Activated CD4-positive, alpha-beta T cell treated with anti-CD3 and anti-CD28 coated beads, Interleukin-2, amount 50 U/mL, for 48 hours (primary cell): ENCODE data around the gene ZNF286A.
A peak's percentile ranks its signal among the peaks of the same experiment; 100 is the strongest.
"Not testable (repeated sequence)": the region's sequence is repeated elsewhere in the genome, so short reads cannot be mapped to it uniquely, and the experiment has no call there.

Experiments
- DNase-seq, 2 experiments: peaks; one replicate each; pipeline ENCODE4 v3.0.0-alpha.2; 2020

The ZNF286A gene

DNA sequence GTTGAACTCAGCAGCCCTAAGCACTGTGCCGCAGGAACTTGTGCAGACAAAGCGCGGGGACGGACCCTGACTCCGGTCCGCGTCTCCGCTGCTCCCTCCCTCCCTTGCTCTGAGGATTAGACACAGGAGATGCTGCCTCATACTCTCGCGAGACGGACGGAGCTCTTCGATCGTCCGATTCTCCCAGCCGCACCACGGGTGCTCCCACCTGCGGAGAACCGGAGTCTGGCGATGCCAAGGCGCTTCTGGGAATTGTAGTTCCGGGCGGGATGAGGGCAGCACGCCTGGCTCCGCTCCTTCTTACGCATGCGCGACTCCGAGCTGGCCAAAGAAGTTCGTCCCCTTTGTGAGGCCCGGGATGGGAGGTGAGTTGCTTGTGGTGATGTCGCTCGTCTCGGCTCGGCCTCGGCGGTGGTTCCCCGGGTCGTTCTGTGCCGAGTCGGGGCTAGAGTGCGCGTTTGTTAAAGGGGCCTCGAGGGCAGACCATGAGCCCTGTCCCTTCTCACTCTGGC, at the start of gene ZNF286A:
ZNF286A (plus strand) TSS at position 340 of the 512 bp plus-strand sequence. CDS start 578 bp downstream, outside the sequence.
- peak; percentile 99 for DNase-seq

DNA sequence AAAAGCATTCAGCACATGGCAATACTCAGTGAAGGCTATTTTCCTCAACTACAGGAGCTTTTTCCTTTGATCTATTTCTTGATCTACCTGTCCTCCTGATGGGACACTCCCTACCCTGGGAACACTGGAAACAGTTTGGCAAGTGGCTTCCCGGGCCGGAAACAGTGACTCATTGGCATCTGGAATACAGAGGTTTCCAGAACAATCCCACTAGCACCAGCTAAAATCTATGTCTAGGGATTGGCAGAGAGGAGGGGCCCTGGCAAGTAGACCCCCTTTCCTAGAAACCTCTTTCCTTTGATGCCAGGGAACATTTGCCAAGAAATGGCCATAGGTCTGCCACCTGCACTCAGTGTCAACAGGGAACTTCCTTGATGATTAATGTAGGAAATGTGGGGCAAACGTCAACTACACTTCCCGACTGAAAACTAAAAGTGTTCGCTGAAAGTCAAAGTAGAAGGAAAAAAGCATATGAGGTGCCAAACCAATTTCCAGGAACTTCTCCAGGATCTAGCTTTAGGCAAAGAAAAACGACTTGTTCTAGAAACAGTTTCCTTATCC, 49.6 kb upstream of the ZNF286A start:
- no peak for DNase-seq

DNA sequence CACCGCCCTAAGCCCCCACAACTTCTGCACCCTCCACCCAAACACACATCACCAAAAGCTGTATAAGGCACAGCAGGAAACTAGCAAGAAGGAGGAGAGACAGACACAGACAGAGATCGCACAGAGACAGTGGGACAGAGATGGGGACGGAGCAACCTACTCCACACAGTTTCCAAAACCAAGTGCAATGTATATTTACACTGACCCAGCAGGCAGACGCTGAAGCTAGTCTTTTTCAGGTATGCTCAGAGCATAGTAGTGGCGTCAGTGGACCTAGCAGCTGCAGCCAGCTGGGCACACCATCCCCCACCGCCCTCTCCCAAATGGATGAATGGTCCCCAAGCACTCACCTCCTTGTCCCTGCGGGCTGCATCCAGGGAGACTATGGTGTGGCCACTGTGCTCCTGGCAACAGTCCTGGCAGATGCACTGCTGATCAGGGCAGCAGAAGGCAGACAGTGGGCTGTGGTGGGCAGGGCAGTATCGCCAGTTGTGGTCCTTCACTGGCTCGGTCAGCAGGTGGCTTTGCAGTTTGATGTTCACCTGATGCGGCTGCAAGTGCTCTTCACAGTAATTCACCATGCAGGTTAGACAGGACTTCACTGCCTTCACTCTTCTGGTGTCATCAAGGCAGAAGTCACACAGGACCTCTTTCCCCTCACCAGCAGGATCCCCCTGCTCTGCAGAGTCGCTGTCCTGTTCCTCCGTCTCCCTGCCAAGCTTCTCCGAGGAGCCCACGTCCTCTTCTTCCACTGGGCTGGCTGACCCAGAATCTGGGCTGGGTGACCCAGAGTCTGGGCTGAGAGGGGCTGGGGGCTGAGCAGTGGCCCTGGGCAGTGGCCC, 48.6 kb upstream of the ZNF286A start:
- DNase-seq: no peak

DNA sequence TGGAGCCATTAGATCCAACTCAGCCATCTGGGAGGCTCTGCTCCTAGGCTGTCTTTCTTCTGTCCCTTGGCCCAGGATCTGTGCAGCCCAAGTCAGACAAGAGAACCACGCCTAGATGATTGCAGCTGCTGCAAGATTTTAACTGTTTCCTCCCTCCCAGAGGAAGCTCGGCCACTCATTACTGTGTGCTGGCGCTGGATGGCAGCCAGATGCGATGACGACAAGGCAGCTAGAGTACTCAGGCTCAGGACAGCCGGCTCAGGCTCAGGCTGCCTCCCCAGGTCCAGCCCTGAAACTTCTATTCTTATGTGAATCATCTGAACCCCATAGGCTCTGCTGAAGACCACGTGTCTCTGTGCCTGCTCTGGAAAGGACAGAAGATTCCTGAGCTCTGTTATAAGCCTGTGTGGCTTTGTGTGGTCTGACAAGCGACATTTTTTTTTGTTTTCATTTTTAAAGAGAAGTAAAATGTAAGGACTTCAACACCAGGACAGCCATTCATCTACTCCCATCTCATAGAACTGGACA, 47.9 kb upstream of the ZNF286A start:
- DNase-seq: peak; percentile 1 to 13

DNA sequence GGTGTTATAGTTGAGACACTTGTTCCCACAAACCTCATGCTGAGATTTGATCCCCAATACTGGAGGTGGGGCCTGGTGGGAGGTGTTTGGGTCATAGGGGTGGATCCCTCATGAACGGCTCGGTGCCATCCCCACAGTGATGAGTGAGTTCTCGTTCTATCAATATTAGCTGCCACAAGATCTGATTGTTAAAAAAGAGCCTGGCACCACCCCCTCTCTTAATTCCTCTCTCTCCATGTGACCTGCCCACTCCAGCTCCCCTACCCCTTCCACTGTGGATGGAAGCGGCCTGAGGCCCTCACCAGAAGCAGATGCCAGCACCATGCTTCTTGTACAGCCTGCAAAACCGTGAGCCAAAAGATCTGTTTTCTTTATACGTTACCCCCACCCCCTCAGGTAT, 46.6 kb upstream of the ZNF286A start:
- no peak for DNase-seq

DNA sequence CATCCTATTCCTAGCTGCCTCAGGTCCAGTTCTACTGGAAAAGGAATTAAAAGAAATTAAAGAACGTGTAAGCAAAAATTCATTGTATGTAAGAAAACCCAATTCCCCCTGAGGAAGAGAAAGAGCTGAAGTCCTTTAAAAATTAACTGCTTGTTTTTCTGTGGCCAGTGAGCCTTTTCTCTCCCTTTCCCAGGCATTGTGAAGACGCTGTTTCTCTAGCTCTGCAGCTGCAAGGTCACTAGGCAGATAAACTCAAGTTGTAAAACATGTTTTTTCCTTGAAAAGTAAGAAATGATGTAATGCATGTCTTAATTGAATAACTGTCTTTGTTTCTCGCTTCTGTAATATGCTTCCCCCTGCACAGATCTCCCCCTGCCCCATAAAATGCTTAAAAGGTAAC, 45.2 kb upstream of the ZNF286A start:
- not testable (repeated sequence) for DNase-seq

DNA sequence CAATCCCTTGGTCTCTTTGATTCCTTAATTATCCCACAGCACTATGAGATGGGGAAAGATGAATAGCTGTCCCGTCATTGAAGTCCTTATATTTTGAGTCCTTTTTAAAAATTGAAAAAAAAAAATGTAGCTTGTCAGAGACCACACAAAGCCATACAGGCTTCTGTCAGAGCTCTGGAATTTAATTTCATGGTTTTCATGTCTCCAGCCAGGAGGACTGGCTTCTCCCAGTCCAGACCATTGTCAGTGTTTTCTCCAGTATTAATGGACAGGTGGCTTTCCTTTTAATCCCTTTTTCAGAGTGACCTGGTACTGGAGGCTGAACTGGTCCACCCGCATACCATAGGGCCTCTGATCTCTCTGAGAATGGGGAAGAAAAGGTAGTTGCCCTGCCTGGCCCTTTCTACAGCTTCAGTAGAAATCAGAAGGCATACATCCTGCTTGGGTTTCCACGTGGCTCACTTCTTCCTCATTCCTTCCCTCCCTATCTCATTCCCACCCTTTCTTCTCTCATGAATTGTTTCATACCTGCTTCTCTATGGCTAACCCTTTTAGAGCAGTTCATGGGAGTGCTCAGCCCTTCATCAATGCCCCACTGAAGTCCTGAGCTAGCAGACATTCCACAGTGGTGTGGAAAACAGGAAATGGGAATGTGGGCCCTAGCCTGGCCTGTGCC, 44.5 kb upstream of the ZNF286A start:
- no peak for DNase-seq

DNA sequence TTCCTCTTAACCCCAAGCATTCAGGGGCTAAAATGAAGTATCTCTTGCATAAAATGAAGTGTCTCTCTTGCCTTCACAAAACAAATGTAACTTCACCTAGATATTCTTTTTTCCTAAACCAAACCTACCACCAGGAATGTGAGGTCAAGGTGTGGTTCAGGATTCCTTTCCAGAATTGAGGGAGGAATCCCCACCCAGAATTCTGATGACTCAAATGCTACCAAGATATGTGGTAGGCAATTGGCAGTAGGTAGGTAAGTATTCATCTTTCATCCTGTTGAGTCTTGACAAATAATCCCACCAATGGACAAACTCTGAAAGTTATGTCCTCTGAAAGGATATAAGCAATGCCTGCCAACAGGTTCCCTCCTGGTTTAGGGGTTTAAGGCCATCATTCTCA, 41.7 kb upstream of the ZNF286A start:
- no peak for DNase-seq

DNA sequence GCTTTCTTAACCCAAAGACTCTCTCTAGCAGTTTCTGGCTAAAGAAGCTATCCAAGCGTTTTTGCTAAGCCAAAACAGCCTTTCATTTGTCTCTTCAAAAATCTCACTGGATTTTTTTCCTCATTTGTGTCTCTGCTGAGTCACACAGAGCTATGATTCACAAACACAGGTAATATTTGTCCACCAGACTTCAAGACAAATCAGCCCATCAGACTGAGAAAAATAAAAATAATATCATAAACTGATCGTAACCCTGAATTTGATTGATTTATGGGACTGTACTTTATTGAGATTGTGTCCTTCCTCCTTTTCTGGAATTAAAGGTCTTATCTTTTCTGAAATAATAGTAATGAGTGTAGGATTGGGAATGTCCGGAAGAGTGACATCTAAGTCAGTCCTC, 41.3 kb upstream of the ZNF286A start:
- no peak for DNase-seq

DNA sequence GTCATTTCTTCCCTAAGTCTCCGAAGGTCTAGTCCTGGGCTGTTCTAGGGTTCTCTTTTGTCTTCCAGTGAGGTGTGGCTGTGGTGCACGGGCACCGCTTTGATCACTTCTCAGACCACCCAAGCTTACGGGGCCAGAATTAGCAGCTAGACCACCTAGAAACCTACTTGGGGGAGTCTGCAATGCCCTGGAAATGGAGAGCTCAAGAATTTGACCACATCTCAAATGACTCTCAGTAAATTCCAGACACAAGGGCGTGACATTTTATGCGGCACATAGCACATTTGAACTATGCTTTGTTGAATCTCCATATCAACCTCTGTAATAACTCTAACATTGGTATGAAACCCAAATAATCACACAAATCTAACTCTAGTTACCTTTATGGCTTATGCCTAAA, 40.3 kb upstream of the ZNF286A start:
- no peak for DNase-seq

DNA sequence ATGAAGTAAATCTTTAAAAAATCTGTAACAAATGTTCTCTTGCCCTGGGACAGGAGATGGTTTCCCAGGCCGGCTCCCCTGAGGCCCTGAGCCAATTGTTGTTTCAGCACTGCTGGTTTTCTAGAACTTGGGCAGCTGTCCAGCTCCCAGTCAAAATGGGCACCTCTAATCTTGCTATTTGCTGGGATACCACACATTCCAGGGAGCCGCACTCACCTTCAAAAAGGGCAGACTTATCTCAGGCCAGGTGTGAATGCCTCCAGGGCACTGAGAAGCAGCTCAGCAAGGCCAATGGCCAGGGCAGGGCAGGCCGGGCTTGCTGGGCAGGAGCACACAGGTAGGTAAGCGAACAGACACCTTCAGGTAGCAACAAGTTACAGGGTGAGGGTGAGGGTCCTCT, 39.9 kb upstream of the ZNF286A start:
- DNase-seq: no peak

DNA sequence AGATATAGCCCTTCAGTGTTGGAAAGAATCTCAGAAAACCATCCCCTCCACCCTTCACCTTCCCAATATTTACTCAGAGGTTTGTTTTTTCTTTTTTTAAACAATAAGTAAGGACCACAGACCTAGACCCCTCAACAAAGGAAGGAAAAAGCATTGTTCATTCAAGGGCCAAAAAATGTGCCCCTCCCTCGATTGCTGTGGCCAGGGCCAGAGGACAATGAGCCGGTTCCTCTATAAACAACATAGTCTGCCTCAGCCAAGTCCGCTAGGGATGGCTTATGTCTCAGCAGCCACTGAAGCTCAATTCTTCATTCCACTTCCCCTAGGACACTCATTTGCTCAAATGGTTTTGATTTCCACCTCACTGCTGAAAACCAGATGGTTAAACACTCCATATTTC, 39.5 kb upstream of the ZNF286A start:
- DNase-seq: no peak

DNA sequence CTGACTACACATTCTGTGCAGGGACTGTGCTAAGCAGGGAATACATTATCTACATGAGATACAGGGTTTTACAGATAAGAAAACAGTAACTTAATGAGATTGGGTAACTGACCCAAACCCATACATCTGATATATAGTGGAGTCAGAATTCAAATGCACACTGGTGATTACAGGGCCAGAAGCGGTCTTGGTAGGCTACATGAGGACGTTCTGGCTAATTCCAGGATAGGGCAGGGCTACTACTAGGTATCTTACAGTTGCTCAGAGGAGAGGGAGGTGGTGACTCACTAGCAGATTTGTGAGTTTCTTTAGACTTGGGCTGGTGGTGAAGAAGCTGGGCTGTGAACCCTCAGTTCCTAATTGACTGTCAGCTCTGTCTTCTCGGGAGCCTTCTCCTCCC, 36.9 kb upstream of the ZNF286A start:
- no peak for DNase-seq

DNA sequence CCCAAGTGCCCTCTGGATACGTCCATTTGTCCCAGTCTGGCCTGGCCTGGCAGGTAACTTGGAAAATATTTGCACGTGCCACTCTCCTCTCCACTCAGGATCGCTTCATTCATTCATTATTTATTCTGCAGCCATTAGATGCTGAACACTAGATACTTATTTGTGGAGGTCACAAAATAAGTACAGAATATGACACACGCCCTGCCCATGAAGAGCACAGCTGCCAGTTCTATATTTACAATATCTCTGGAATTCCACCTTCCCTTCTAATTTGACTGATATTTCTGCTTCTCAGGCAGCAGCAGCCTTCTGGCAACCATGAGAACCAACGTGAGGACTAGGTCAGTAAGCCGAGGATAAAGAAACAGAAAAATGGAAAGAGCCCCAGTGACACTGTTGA, 36.4 kb upstream of the ZNF286A start:
- no peak for DNase-seq

DNA sequence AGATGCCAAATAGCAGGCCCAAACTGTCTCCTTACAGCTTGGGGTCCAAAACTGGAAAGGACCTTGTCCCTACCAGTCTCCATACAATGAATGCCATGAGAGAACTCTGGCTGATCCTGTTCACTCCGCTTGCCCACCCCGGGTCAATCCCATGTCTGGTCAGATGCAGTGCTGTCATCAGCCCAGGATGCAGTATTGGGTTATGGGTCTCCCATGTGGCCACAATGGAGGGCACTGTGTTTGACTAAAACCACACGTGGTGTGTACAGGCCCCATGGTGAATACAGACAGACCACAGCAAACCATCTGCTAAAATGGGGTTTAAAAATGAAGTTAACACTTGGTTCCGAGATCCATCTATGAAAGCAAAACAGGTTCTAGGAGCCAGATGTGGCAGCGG, 35.9 kb upstream of the ZNF286A start:
- DNase-seq: no peak

DNA sequence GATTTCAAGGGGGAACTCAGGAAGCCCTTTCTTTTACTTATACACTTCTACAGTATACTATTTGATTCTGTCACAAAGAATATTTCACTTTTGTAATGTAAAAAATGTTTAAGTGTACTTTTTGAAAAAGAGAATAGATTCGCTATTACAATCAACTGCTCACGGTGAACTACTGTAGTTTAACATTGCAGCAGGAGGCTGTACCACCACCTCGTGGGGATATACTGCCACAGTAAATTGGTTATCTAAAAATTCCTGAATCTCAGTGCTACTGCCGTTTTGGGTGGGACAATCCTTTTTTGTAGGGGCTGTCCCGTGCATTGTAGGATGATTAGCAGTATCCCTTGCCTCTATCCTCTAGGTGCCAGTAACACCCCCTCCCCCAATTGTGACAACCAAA, 30.0 kb upstream of the ZNF286A start:
- DNase-seq: not testable (repeated sequence)

DNA sequence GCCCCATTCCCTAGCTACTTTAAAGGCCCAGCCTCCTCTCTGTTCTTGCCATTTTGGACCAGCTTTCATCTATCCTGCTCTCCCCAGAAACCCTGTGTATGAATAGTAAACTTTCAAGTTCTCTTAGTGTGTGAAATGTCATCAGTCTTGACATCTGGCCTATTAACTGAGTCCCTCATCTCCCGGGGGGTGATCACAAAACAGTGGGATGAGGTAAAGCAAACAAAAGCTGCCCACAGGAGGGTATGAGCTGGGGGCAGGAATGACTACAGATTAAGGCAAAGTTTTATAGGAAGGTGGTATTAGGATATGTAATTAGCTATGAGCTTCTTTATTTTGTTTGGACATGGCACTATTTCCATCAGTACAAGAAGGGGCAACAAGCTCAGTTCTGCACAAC, 24.9 kb upstream of the ZNF286A start:
- DNase-seq: not testable (repeated sequence)

DNA sequence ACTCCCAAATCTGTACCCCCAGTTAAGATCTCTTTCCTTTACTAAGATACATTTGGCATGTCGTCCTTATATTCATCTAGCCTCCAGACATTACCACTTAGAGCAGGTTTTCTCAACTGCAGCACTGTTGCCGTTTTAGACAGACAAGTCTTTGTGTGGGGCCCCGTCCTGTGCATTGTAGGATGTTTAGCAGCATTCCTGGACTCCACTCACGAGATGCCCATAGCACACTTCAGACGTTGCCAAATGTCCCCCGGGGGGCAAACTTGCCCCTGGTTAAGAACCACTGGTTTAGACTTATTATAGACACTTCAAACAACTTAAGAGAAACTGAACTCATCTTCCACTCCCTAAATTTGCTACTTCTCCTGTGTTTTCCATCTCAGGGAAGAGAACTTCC, 23.6 kb upstream of the ZNF286A start:
- not testable (repeated sequence) for DNase-seq

DNA sequence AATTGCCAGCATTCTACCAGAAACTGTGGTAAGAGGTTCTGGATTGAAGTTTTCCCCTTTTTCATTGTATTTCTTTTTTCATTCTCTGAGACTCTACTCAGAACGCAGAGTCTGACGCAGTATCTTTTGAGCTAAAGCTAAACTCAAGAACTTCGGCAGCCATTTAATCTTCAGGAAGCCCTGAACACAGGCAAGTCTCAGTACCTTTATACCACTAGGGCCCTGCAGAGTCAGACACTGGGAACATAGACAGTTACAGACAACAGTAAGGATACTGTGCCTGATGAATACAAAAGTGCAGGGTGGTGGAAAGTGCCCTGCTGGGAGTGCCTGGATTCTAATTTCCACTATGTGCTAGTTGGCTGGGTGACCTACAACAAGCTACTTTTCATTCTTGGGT, 16.4 kb upstream of the ZNF286A start:
- not testable (repeated sequence) for DNase-seq

DNA sequence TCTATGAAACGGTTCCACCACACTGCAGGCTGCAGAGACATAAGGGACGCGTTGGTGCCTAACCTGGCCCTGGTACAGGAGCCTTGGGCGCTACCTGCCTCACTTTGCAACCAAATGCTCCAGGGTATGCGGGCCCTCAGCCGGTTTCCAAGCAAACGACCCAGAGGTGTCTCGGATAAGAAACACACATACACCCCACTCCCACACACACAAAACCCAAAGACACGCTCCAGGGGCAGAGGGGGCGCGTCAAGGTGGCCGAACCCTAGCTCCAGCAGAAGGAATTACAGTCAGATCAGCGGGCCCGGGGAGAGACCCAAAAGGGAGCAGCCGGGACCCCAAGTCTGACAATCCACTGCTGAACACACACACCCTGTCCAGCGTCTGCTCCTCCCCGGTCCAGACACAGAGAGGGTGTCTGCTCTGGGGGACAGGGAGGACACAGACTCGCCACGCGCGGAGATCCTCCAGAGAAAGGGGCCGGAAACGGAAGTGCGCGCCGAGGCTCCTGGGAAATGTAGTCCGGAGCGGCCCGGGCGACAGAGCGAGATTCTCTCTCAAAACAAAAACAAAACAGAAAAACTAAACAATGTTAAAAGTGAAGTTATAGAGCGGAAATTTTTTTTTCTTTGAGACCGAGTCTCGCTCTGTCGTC, 15.6 kb upstream of the ZNF286A start, which contains the start of gene TRIM16:
TRIM16 (minus strand) TSS at position 488 of the 655 bp plus-strand sequence. CDS start 32,702 bp downstream, outside the sequence.
- DNase-seq: peak; percentile 79 to 84

DNA sequence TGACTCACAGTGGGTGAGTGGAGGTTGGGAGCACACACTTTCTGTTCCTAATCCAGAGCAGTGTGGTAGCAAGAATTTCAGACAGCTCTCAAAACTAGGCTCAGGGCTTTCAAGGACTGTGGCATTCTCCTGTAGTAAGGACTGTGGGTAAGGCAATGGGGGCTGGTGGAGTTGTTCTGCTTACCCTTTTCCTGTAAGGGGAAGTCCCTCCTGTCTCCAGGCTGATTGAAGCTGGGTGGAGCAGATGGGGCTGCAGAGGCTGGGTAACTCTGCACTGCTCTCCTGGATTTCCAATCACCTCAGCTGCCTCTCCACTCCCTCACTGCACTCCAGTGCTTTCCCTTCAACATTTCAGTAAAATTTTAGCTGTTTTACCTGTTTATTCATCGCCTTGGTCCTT, 12.1 kb upstream of the ZNF286A start:
- DNase-seq: not testable (repeated sequence)

DNA sequence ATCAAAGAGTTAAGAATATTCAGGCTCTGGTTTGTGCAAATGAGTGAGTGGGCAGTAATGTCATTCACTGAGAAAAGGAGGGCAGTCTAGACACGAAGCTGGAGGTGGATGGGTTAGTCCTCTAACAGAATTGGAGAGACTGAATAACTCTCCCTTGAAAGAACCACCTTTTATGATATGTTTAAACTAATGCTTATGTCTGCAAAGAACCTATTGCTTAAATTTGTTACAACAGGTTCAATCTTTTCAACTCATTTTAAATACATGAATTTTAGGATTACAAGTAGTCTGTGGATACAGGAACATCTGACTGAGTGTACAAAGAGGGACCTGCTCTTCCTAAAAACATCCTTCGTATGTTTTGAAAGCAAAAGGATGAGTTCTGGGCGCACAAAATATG, 585 bp upstream of the ZNF286A start:
- not testable (repeated sequence) for DNase-seq

DNA sequence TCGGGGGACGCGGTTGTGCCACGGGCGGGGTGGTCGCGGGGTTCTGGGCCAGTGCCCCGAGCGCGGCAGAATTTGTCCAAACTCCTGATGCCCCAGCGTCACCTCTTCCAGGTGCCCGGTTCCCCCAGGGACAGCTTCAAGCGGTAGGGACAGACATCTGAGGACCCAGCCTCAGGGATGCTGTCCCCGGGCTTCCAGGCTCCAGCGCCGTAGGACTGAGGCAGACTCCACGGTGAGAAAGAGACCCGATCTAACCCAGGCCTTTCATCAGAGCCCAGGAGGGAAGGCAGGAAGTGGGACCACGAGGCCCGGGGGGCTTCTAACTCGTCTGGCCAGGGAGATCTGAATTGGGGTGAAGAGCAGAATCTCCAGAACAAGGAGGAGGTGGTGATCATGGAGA, 385 bp downstream of the ZNF286A start:
- DNase-seq: not testable (repeated sequence)
